Lower lobe of right lung (tissue), 2 donors: ENCODE results near the gene ZNF879. TPM values are rescaled to one million over a fixed set of nuclear protein-coding genes. Genes with fewer than 3 reads are reported as not detected.

Experiments
- ATAC-seq, 2 donors: fragments of 200-7000 bp; cut with Tn5 transposase; one replicate each; pipeline ENCODE4 v1.9.1; 2020 to 2022; ENCODE audit warnings: mild to moderate bottlenecking in 2 of 2, moderate library complexity in 2 of 2
- DNase-seq: peaks from one replicate; pipeline ENCODE4 v3.0.0-alpha.2; 2020
- H3K27ac ChIP-seq: fragments of 200-600 bp; one replicate; pipeline ENCODE4 v1.8.0; 2022
- H3K27me3 ChIP-seq: fragments of 200-600 bp; one replicate; pipeline ENCODE4 v1.8.0; 2022; ENCODE audit warnings: low read depth
- H3K36me3 ChIP-seq: fragments of 200-600 bp; one replicate; pipeline ENCODE4 v1.8.0; 2022; ENCODE audit warnings: mild to moderate bottlenecking
- H3K4me1 ChIP-seq: fragments of 200-600 bp; one replicate; pipeline ENCODE4 v1.8.0; 2022
- H3K4me3 ChIP-seq: fragments of 200-600 bp; one replicate; pipeline ENCODE4 v1.8.0; 2022; ENCODE audit warnings: mild to moderate bottlenecking
- H3K9me3 ChIP-seq: fragments of 200-600 bp; one replicate; pipeline ENCODE4 v1.8.0; 2022
- CTCF ChIP-seq: fragments of 200-600 bp; IDR thresholded peaks from one replicate; pipeline ENCODE4 v1.8.0; 2022; ENCODE audit warnings: antibody characterized with exemption, mild to moderate bottlenecking
- intact Hi-C: fragments of 100-400 bp; cut with DNase I; formaldehyde crosslinking; loops from one replicate; pipeline ENCODE4 v1.11.0; 2022
- long read RNA-seq: library from polyadenylated mRNA; unstranded; transcript quantifications from one replicate; pipeline ENCODE4 v2.0.0, GENCODE V29; 2021
- total RNA-seq: library from RNA; stranded (reverse); fragmentation: NEBNext Ultra II Directional; extraction: Animal tissue kit (Norgen Biotek cat#: 25700); gene quantifications from one replicate; pipeline ENCODE4 v1.2.1, GENCODE V29; 2021
- donor health status: DM: no; HTN: yes; CAD: no; lungs with severe emphysema.

Gene ZNF879
- 7.3 TPM for total RNA-seq
- long read RNA-seq, transcript ZNF879-201 (5 exons, 3,304 nt): major isoform, 5 of 5 reads
- long read RNA-seq, partial matches to known transcripts: 0 of 5 reads
- long read RNA-seq, other reads (novel, unspliced or antisense): 0 of 5 reads

GRCh38 chr5:179023528-179024189 lies at the start of gene ZNF879:
Gene ZNF879, plus strand, starts transcription at chr5:179023804. Its CDS starts 1,201 bp downstream, at chr5:179025005.
- ATAC-seq (peak; percentile 99), DNase-seq (peak; percentile 96)
- Histone ChIP-seq H3K4me3 (peak within 1 kb of the TSS; percentile 78), H3K36me3 (peaks cover 25% of the 10 kb centered on the region), H3K27ac (peak within 1 kb of the TSS; percentile 90), H3K9me3 (peaks cover 25% of the 10 kb centered on the region), H3K27me3 (no peaks in the 10 kb centered on the region), H3K4me1 (peaks cover 10% of the 10 kb centered on the region)
- intact Hi-C loops: no loop called here
- TF ChIP-seq CTCF: no peak

DNA sequence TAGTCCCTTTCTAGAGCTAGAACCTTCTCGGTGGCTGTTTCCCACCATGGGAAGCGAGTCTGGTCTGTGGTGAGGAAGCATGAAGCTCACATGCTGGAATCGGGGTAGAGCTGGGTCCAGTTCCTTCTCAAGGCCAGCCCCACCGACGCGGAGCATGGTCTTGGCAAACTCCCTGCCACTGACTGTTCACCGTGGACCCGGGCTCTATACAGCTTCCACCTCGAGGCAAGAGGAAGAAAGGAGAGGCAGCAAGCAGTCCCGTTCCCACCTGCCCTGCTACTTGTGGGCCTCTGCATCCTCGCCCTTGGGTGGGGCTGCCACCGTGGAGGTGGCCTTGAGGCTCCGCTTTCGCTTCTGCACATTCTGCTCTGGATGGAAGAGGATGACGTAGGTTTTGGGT lies 42.2 kb upstream of the ZNF879 start:
- TF ChIP-seq CTCF: no peak
- no peak for DNase-seq
- ATAC-seq: no peak
- H3K4me1 ChIP-seq: no peaks in the 10 kb centered on the region
- H3K27ac ChIP-seq: no peak overlapping the region
- H3K36me3 ChIP-seq: no peaks in the 10 kb centered on the region
- no peak overlapping the region for H3K4me3 ChIP-seq
- no peaks in the 10 kb centered on the region for H3K27me3 ChIP-seq
- intact Hi-C loops: no loop called here
- peaks cover 77% of the 10 kb centered on the region for H3K9me3 ChIP-seq

DNA sequence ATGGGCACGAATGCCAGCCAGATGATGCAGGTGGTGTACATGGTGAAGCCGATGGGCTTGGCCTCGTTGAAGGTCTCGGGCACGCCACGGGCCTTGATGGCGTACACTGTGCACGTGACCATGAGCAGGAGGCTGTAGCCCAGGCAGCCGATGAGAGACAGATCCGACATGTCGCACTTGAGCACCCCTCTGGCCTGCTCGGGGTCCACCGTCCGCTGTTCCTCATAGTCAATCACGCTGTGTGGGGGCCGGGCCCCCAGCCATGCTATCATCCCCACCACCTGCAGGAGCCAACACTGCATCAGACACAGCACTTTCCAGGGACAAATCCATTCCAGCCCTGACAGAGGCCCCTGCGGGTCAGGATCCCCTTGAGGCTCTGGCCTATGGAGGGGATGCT lies 40.7 kb upstream of the ZNF879 start:
- no peak for TF ChIP-seq CTCF
- Histone ChIP-seq H3K9me3 (peaks cover 73% of the 10 kb centered on the region), H3K36me3 (no peaks in the 10 kb centered on the region), H3K4me3 (no peak overlapping the region), H3K4me1 (no peaks in the 10 kb centered on the region), H3K27ac (no peak overlapping the region), H3K27me3 (no peaks in the 10 kb centered on the region)
- ATAC-seq (no peak), DNase-seq (no peak)
- intact Hi-C loops: no loop called here

DNA sequence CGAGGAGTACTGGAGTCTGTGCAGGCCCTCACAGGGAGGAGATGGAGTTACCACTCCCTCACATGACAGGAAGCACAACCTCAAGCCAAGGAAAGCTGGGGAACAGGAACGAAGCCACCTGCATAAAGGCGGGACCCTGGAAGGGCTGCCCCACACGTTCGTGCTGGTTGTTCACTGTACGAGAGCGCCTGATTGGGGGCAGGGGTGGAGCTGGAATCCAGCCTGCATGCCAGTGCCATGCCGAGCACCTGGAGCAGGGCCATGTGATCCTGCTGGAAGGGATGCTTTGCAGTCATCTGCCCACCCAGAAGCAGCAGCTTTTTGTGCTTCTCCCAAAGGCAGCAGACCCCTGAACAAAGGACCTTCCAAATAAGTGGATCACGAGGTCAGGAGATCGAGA lies 39.9 kb upstream of the ZNF879 start:
- no peak overlapping the region for H3K4me3 ChIP-seq
- no peaks in the 10 kb centered on the region for H3K27me3 ChIP-seq
- H3K9me3 ChIP-seq: peaks cover 73% of the 10 kb centered on the region
- H3K27ac ChIP-seq: no peak overlapping the region
- intact Hi-C loops: no loop called here
- H3K4me1 ChIP-seq: no peaks in the 10 kb centered on the region
- ATAC-seq (no peak), DNase-seq (no peak)
- no peaks in the 10 kb centered on the region for H3K36me3 ChIP-seq
- TF ChIP-seq CTCF: no peak

DNA sequence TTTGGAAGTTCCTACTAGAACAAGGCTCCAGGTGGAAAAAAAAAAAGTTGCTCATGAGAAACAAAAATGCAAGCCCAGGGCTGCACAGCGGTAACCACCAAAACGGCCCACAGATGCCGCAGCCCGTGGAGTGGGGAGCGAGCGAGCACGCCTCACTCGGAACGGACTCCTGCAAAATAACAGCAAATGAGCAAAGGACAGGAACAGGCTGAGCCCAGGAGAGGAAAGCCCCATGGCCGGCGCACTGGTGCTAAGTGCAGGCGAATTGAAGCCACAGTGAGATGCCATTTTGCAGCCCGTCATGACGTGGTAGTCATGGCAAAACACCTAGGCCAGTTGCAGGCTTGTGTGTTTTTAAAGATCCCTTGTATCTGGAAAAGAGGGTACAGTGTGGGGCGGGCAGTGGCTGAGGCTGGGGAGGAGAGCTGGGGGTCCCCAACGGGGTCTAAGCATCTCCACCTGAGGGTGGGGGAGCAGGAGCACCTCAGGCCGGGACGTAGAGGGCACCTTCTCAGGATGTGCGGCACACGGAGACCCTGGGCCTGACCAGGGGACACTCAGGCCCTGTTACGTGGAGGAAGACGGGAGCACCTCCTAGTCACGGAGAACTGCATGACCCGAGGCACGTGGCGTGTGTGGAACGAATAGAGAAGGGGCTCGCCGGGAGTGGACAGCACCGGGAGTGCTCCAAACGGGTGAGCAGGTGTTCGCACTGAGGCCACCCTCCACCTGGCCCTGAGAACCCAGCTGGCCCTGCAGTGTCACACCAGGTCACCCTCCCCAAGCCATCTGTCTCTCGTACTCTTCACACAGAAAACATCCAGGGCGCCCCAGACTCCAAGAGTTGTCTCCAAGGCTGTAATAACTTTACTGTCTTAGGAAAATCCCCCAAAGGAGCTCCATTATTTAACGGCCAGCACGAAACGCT lies 39.2 kb upstream of the ZNF879 start:
- Histone ChIP-seq H3K36me3 (no peaks in the 10 kb centered on the region), H3K9me3 (peaks cover 67% of the 10 kb centered on the region), H3K27me3 (no peaks in the 10 kb centered on the region), H3K4me1 (no peaks in the 10 kb centered on the region), H3K4me3 (no peak overlapping the region), H3K27ac (no peak overlapping the region)
- DNase-seq (no peak), ATAC-seq (no peak)
- intact Hi-C loops: no loop called here
- no peak for TF ChIP-seq CTCF
